ENCODE measurements around the gene REC8. TPM values are rescaled to one million over a fixed set of nuclear protein-coding genes. Genes with fewer than 3 reads are reported as not detected.

REC8 gene
- total and polyA plus RNA-seq, 2 of the 13 experiments (the other 11 are each of a cell fraction or from before 2014, with no cell fraction given), result 3.4 to 14.7 TPM

DNA sequence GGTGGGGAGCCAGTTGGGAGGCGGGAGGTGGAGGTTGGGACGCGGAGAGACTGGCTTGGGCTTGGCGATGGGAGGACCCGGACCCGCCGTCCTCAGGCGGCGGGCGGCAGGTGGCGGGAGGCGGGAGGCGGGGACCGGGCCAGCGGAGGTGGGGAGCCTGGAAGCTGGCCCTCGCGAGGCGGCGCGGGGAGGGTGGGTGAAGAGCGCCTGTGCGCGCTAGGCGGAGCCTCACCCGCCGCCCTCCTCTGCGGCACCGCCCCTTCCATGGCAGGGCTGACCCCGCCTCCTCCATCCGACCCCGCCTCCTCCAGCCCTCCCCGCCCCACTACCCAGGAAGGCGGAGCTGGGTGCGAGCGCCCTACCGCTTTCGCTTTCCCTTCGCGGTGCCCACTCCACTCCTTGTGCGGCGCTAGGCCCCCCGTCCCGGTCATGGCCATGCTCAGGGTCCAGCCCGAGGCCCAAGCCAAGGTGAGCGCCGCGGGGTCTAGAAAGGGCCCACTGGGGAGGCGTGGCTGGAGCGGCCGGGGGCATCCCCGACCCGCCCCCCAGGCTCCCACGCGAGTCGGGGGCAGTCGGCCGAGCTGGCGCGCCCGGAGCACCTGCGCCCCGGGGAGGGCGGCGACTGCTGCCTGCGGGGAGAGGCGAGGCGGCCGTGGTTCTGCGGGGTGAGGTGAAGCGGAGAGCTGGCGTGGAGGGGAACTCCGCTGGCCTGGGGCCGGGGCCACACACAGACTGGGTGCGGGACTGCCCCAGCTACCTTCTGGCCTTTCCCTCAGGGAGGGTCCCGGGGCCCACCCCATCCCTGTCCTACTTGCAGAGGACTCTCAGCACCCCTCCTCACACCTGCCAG is 35.8 kb upstream of the REC8 start, which contains the start of gene PSME1 (continued):
- TF ChIP-seq YEATS4 (CRISPR knock-in tag; IDR thresholded peaks at IDR 0.05; ENCODE audit: borderline replicate concordance) (peak; percentile 93), ZNF33B (CRISPR knock-in tag; IDR thresholded peaks at IDR 0.05) (peak; percentile 79), TBP (CRISPR knock-in tag; IDR thresholded peaks at IDR 0.05) (peak; percentile 94), ZNF552 (CRISPR knock-in tag; IDR thresholded peaks at IDR 0.05; ENCODE audit: borderline replicate concordance) (no peak; the same call in 1 of the 2 replicates), ZNF20 (CRISPR knock-in tag; IDR thresholded peaks at IDR 0.05) (no peak), PITX1 (CRISPR knock-in tag; IDR thresholded peaks at IDR 0.05) (no peak; the same call in 1 of the 2 replicates), SNRNP70 (IDR thresholded peaks at IDR 0.05; ENCODE audit: low read depth, low read length) (no peak), SSRP1 (CRISPR knock-in tag; IDR thresholded peaks at IDR 0.05) (no peak), MEIS1 (CRISPR knock-in tag; IDR thresholded peaks at IDR 0.05; ENCODE audit: borderline replicate concordance) (peak; percentile 46), SIN3B (IDR thresholded peaks at IDR 0.05; ENCODE audit: low read length) (no peak; the same call in 1 of the 2 replicates), RBAK (CRISPR knock-in tag; IDR thresholded peaks at IDR 0.05) (no peak), ZNF12 (CRISPR knock-in tag; IDR thresholded peaks at IDR 0.05) (peak; percentile 78; the same call in 1 of the 2 replicates), CC2D1A (CRISPR knock-in tag; IDR thresholded peaks at IDR 0.05) (peak; percentile 65; the same call in 1 of the 2 replicates), HNF4G (IDR thresholded peaks at IDR 0.05; ENCODE audit: borderline replicate concordance, low read depth, low read length) (0 out of 2 replicates have a peak, but pooled peaks have one; percentile 28), HNF4G (CRISPR knock-in tag; IDR thresholded peaks at IDR 0.05; ENCODE audit: borderline replicate concordance, low read depth) (peak; percentile 86), NAIF1 (CRISPR knock-in tag; IDR thresholded peaks at IDR 0.05; ENCODE audit: borderline replicate concordance) (no peak), ZNF333 (CRISPR knock-in tag; IDR thresholded peaks at IDR 0.05; ENCODE audit: borderline replicate concordance) (peak; percentile 98; the same call in 1 of the 2 replicates)
- TF ChIP-seq, protein P1, sequence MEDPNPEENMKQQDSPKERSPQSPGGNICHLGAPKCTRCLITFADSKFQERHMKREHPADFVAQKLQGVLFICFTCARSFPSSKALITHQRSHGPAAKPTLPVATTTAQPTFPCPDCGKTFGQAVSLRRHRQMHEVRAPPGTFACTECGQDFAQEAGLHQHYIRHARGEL (CRISPR knock-in tag; IDR thresholded peaks at IDR 0.05), result peak; percentile 80
- TF ChIP-seq, protein P2, sequence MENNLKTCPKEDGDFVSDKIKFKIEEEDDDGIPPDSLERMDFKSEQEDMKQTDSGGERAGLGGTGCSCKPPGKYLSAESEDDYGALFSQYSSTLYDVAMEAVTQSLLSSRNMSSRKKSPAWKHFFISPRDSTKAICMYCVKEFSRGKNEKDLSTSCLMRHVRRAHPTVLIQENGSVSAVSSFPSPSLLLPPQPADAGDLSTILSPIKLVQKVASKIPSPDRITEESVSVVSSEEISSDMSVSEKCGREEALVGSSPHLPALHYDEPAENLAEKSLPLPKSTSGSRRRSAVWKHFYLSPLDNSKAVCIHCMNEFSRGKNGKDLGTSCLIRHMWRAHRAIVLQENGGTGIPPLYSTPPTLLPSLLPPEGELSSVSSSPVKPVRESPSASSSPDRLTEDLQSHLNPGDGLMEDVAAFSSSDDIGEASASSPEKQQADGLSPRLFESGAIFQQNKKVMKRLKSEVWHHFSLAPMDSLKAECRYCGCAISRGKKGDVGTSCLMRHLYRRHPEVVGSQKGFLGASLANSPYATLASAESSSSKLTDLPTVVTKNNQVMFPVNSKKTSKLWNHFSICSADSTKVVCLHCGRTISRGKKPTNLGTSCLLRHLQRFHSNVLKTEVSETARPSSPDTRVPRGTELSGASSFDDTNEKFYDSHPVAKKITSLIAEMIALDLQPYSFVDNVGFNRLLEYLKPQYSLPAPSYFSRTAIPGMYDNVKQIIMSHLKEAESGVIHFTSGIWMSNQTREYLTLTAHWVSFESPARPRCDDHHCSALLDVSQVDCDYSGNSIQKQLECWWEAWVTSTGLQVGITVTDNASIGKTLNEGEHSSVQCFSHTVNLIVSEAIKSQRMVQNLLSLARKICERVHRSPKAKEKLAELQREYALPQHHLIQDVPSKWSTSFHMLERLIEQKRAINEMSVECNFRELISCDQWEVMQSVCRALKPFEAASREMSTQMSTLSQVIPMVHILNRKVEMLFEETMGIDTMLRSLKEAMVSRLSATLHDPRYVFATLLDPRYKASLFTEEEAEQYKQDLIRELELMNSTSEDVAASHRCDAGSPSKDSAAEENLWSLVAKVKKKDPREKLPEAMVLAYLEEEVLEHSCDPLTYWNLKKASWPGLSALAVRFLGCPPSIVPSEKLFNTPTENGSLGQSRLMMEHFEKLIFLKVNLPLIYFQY (CRISPR knock-in tag; IDR thresholded peaks at IDR 0.05; ENCODE audit: borderline replicate concordance), result peak; percentile 85; the same call in 1 of the 2 replicates
- TF ChIP-seq, protein P3, sequence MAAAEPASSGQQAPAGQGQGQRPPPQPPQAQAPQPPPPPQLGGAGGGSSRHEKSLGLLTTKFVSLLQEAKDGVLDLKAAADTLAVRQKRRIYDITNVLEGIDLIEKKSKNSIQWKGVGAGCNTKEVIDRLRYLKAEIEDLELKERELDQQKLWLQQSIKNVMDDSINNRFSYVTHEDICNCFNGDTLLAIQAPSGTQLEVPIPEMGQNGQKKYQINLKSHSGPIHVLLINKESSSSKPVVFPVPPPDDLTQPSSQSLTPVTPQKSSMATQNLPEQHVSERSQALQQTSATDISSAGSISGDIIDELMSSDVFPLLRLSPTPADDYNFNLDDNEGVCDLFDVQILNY (CRISPR knock-in tag; conservative IDR thresholded peaks at IDR 0.05), result peak; percentile 75
- TF ChIP-seq, protein P4, sequence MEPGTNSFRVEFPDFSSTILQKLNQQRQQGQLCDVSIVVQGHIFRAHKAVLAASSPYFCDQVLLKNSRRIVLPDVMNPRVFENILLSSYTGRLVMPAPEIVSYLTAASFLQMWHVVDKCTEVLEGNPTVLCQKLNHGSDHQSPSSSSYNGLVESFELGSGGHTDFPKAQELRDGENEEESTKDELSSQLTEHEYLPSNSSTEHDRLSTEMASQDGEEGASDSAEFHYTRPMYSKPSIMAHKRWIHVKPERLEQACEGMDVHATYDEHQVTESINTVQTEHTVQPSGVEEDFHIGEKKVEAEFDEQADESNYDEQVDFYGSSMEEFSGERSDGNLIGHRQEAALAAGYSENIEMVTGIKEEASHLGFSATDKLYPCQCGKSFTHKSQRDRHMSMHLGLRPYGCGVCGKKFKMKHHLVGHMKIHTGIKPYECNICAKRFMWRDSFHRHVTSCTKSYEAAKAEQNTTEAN (CRISPR knock-in tag; conservative IDR thresholded peaks at IDR 0.05), result peak; percentile 95
- TF ChIP-seq, protein P5, sequence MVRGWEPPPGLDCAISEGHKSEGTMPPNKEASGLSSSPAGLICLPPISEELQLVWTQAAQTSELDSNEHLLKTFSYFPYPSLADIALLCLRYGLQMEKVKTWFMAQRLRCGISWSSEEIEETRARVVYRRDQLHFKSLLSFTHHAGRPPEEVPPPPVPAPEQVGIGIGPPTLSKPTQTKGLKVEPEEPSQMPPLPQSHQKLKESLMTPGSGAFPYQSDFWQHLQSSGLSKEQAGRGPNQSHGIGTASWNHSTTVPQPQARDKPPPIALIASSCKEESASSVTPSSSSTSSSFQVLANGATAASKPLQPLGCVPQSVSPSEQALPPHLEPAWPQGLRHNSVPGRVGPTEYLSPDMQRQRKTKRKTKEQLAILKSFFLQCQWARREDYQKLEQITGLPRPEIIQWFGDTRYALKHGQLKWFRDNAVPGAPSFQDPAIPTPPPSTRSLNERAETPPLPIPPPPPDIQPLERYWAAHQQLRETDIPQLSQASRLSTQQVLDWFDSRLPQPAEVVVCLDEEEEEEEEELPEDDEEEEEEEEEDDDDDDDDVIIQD (CRISPR knock-in tag; IDR thresholded peaks at IDR 0.05; ENCODE audit: low read depth), result peak; percentile 82

Data from HepG2 (cell line).